Measurements from ENCODE around the gene NRIP2.

The NRIP2 gene

DNA sequence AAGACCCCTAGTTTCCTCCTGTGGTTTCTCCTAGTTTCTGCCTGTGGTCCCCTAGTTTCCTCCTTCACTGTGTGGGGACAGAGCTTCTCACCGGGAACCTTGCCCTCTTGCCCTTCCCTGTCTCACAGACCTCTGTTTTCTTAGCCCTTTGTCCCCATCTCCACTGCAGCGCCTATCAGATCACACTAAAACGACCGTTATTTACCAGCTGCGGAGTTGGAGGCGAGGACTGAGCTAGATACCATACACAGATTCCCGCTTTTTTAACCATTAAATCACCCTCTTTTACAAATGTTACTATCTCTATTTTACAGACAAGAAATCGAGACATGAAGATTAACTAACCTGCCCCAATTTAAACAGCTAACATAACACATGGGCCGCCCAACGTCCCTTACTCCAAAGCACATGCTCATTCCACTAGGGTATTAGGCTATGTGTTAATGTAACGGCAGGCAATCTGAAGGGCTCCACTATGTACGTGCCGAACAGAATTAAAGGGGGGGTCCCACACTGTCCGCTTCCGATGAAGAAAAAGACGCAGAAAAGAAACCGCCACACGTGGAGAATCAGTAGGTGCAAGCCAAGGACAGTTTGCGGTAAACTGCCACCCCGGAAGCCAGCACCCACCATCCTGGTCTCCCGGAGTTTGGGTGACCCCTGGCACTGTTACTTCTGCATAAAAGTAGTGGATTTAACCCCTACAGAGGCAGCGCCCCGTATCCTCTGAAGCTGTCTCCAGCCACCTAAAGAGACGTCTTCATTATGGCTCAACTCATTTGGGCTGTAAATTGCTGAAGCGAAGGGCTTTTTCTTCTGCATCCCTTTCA is 41.9 kb downstream of the NRIP2 start:
- DNase-seq (ENCODE audit: low spot score), result no peak
- Mint-ChIP-seq H3K4me1 (ENCODE audit: low read depth) (peaks cover 12% of the 10 kb centered on the region), H3K36me3 (ENCODE audit: low read depth) (peaks cover 14% of the 10 kb centered on the region), H3K27ac (no peak overlapping the region), H3K9me3 (no peaks in the 10 kb centered on the region), H3K4me3 (peak overlapping the region; percentile 71), H3K27me3 (ENCODE audit: low read depth) (peaks cover 29% of the 10 kb centered on the region)

DNA sequence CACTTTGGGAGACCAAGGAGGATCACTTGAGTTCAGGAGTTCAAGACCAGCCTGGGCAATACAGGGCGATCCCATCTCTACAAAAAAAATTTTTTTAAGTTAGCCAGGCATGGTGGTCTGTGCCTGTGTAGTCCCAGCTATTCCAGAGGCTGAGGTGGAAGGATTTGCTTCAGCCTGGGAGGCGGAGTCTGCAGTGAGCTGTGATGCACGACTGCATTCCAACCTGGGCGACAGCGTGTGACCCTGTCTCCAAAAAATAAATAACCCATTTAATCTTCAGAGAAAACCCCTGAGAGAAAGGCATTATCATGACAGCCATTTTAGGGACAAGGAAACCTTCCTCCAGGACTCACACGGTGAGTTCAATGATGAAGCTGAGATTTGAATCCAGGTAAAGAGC is 43.7 kb downstream of the NRIP2 start:
- Mint-ChIP-seq H3K36me3 (ENCODE audit: low read depth) (peaks cover 1% of the 10 kb centered on the region), H3K4me1 (ENCODE audit: low read depth) (peaks cover 3% of the 10 kb centered on the region), H3K27me3 (ENCODE audit: low read depth) (peaks cover 29% of the 10 kb centered on the region), H3K4me3 (no peak overlapping the region), H3K27ac (no peak overlapping the region), H3K9me3 (no peaks in the 10 kb centered on the region)
- no peak for DNase-seq (ENCODE audit: low spot score)

GRCh38 chr12:2785017-2785416 is 49.8 kb downstream of the NRIP2 start:
- H3K27ac Mint-ChIP-seq, result no peak overlapping the region
- peaks cover 40% of the 10 kb centered on the region for H3K27me3 Mint-ChIP-seq (ENCODE audit: low read depth)
- peaks cover 9% of the 10 kb centered on the region for H3K4me1 Mint-ChIP-seq (ENCODE audit: low read depth)
- no peak for DNase-seq (ENCODE audit: low spot score)
- H3K4me3 Mint-ChIP-seq, result no peak overlapping the region
- no peaks in the 10 kb centered on the region for H3K36me3 Mint-ChIP-seq (ENCODE audit: low read depth)
- H3K9me3 Mint-ChIP-seq, result no peaks in the 10 kb centered on the region

DNA sequence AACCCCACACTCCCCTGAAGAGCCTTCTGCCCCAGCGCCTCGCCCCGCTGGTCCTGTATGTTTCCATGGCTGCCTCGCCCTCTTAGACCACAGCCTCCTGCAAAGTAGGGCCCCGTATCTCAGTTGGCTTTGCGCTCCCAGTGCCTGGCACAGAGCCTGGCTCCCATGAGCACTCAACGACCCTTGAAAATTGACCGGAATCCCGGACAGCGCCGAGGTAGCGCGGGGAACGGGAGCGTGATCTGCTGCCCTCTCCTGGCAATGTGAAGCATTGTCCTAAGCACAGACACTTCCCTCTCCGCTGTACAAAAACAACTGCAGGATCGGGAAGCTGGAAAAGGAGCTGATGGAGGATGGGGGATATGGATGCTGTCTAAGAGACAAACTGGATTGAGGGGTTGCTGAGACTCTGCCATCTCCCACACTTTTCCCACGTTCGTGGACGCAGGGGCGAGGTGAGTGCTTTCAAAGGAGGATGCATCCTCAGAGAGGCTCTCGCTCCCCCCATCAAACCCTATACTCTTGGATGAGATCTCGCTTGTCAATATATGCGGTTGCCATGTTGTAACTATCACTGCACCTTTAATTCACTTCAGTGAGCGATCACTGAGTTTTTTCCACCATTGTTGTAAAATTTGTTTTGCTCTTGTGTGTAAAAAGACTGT is 50.8 kb downstream of the NRIP2 start:
- peak; percentile 29 for DNase-seq (ENCODE audit: low spot score)
- Mint-ChIP-seq H3K4me3 (peak overlapping the region; percentile 76), H3K9me3 (no peaks in the 10 kb centered on the region), H3K36me3 (ENCODE audit: low read depth) (no peaks in the 10 kb centered on the region), H3K27ac (no peak overlapping the region), H3K27me3 (ENCODE audit: low read depth) (peaks cover 40% of the 10 kb centered on the region), H3K4me1 (ENCODE audit: low read depth) (peaks cover 9% of the 10 kb centered on the region)

DNA sequence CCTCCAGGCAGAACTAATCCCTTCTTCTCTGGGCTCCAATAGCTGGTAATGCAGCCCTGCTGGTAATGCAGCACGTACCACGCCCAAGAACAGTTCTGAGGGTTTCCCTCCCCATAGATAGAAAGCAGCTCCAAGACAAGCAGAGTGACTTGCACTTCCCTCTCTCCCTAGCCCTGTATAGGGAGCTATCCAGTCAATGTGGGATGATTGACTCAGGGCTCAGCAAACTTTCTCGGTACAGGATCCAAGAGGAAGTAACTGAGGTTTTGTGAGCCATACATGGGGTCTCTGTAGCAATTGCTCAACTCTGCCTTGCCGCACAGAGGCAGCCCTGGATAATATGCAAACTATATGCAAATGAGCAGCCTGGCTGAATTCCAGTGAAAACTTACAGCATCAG is 55.6 kb downstream of the NRIP2 start:
- Mint-ChIP-seq H3K27ac (no peak overlapping the region), H3K4me1 (ENCODE audit: low read depth) (peaks cover 6% of the 10 kb centered on the region), H3K27me3 (ENCODE audit: low read depth) (peaks cover 25% of the 10 kb centered on the region), H3K36me3 (ENCODE audit: low read depth) (no peaks in the 10 kb centered on the region), H3K9me3 (no peaks in the 10 kb centered on the region), H3K4me3 (no peak overlapping the region)
- no peak for DNase-seq (ENCODE audit: low spot score)

DNA sequence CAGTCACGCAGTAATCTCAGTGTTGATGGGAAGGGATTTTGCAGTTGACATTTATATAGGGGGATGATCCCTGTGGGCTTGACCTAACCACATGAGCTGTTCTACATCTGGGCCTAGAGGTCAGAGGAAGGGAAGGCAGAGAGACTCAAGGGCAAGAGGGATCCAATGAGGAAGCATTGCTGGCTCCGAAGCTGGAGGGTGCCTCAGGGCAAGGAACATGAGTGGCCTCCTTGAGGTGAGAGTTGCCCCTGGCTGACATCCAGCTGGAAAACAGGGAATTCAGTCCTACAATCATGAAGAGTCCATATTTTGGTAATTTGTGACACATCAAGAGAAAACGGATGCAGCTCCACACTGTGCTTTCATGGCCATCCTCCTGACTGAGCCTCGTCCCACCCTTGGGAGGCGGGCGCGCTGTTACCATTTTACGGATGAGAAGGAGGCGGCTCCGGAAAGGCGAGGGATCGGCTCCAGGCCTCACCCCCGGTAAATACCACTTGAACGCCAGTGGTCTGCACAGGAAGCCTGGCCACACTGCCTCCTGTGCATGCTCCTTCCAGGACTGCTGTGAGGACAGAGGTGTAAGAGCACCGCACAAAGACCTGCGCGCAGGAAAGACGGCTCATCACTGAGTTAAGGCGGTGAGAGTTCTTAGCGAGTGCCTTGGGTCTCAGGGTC is 58.6 kb downstream of the NRIP2 start:
- Mint-ChIP-seq H3K9me3 (no peaks in the 10 kb centered on the region), H3K27me3 (ENCODE audit: low read depth) (peaks cover 7% of the 10 kb centered on the region), H3K4me3 (no peak overlapping the region), H3K36me3 (ENCODE audit: low read depth) (no peaks in the 10 kb centered on the region), H3K4me1 (ENCODE audit: low read depth) (no peaks in the 10 kb centered on the region), H3K27ac (no peak overlapping the region)
- DNase-seq (ENCODE audit: low spot score), result no peak

GRCh38 chr12:2775431-2775830 is 59.4 kb downstream of the NRIP2 start:
- H3K36me3 Mint-ChIP-seq (ENCODE audit: low read depth), result no peaks in the 10 kb centered on the region
- no peaks in the 10 kb centered on the region for H3K9me3 Mint-ChIP-seq
- no peak overlapping the region for H3K4me3 Mint-ChIP-seq
- no peak for DNase-seq (ENCODE audit: low spot score)
- H3K27me3 Mint-ChIP-seq (ENCODE audit: low read depth), result peaks cover 7% of the 10 kb centered on the region
- no peak overlapping the region for H3K27ac Mint-ChIP-seq
- H3K4me1 Mint-ChIP-seq (ENCODE audit: low read depth), result no peaks in the 10 kb centered on the region
